Smooth muscle cell (in vitro differentiated cells): Measurements from ENCODE around the gene TCEA3. TPM values are rescaled to one million over a fixed set of nuclear protein-coding genes. Genes with fewer than 3 reads are reported as not detected.

Experiments used
- DNase-seq: peaks from one replicate; lab custom pipeline; 2025; ENCODE audit not compliant: unreplicated experiment; lab: John Stamatoyannopoulos, UW
- H2AFZ ChIP-seq: fragments of 200-600 bp; sonication (generic); 2 replicates; pipeline ENCODE4 v1.6.0; 2016; ENCODE audit warnings: antibody characterized with exemption, low read depth, mild to moderate bottlenecking
- H3F3A ChIP-seq: fragments of 200-600 bp; sonication (generic); 2 replicates; pipeline ENCODE4 v1.6.0; 2017; ENCODE audit warnings: antibody characterized with exemption, low read depth
- H3K27ac ChIP-seq: fragments of 200-600 bp; sonication (generic); 2 replicates; pipeline ENCODE4 v1.5.1; 2016; ENCODE audit warnings: low read depth, mild to moderate bottlenecking
- H3K27me3 ChIP-seq: fragments of 200-600 bp; sonication (generic); 2 replicates; pipeline ENCODE4 v1.6.1; 2016; ENCODE audit warnings: low read depth, mild to moderate bottlenecking
- H3K36me3 ChIP-seq: fragments of 200-600 bp; sonication (generic); 2 replicates; pipeline ENCODE4 v1.5.1; 2016; ENCODE audit warnings: low read depth
- H3K4me1 ChIP-seq: fragments of 200-600 bp; sonication (generic); 2 replicates; pipeline ENCODE4 v1.5.1; 2016; ENCODE audit warnings: low read depth
- H3K4me2 ChIP-seq: fragments of 200-600 bp; sonication (generic); 2 replicates; pipeline ENCODE4 v1.6.0; 2016; ENCODE audit warnings: mild to moderate bottlenecking
- H3K4me3 ChIP-seq: fragments of 200-600 bp; sonication (generic); 2 replicates; pipeline ENCODE4 v1.5.1; 2016; ENCODE audit warnings: mild to moderate bottlenecking
- H3K79me2 ChIP-seq: fragments of 200-600 bp; sonication (generic); 2 replicates; pipeline ENCODE4 v1.6.0; 2016; ENCODE audit warnings: low read depth, mild to moderate bottlenecking
- H3K9ac ChIP-seq: fragments of 200-600 bp; sonication (generic); 2 replicates; pipeline ENCODE4 v1.6.0; 2016; ENCODE audit warnings: low read depth
- H3K9me3 ChIP-seq: fragments of 200-600 bp; sonication (generic); replicated peaks from 2 replicates; pipeline ENCODE4 v1.5.1; 2016; ENCODE audit warnings: low read depth
- H4K20me1 ChIP-seq: fragments of 200-600 bp; sonication (generic); 2 replicates; pipeline ENCODE4 v1.6.0; 2016; ENCODE audit warnings: low read depth
- CTCF ChIP-seq: fragments of 200-600 bp; sonication (generic); IDR thresholded peaks from 2 replicates; pipeline ENCODE4 v1.5.1; 2017; ENCODE audit warnings: borderline replicate concordance, mild to moderate bottlenecking, antibody characterized with exemption; ENCODE audit not compliant: insufficient read depth, poor library complexity, severe bottlenecking
- WGBS: methylation state at CpG from one replicate; pipeline ENCODE4 v1.1.7; 2016; ENCODE audit warnings: low lambda C conversion rate; 5-methylcytosine and 5-hydroxymethylcytosine counted together
- polyA plus RNA-seq: library from polyadenylated mRNA; unstranded; fragments of >200 nt; fragmentation: Nextera tagmentation; extraction: Ambion mirVana; gene quantifications from 2 replicates; pipeline ENCODE4 v1.2.1, GENCODE V29; 2016
- total RNA-seq: library from RNA; depleted of rRNA; stranded (reverse); fragments of >200 nt; gene quantifications from 2 replicates; pipeline ENCODE4 v1.2.3, GENCODE V29; 2014

TCEA3 gene
- total and polyA plus RNA-seq, 2 experiments from 2014 or later = 8.2 to 19.2 TPM

- H3K79me2 ChIP-seq = no peaks in the 10 kb centered on the region
- TF ChIP-seq CTCF = no peak
- H3K4me1 ChIP-seq = peaks cover 5% of the 10 kb centered on the region
- DNase-seq = no peak
- no peak overlapping the region for H3K4me3 ChIP-seq
- H3K4me2 ChIP-seq = no peak overlapping the region
- no peak overlapping the region for H3K27ac ChIP-seq
- no peak overlapping the region for H2AFZ ChIP-seq
- WGBS = 88% methylated on average over 4 of the region's 4 CpGs
- H3K9me3 ChIP-seq = no peaks in the 10 kb centered on the region
- H3K36me3 ChIP-seq = no peaks in the 10 kb centered on the region
- H3K9ac ChIP-seq = no peak overlapping the region
- H3F3A ChIP-seq = peaks cover 9% of the 10 kb centered on the region
- H4K20me1 ChIP-seq = no peaks in the 10 kb centered on the region
- H3K27me3 ChIP-seq = no peaks in the 10 kb centered on the region
Measured at GRCh38 chr1:23395849-23396248, 28.7 kb downstream of the TCEA3 start.

- H2AFZ ChIP-seq = no peak overlapping the region
- H3K9ac ChIP-seq = no peak overlapping the region
- no peaks in the 10 kb centered on the region for H3K36me3 ChIP-seq
- peaks cover 5% of the 10 kb centered on the region for H3K4me1 ChIP-seq
- H3K27ac ChIP-seq = peak overlapping the region; percentile 84
- no peak for DNase-seq
- peak overlapping the region; percentile 66 for H3K4me2 ChIP-seq
- peaks cover 9% of the 10 kb centered on the region for H3F3A ChIP-seq
- no peaks in the 10 kb centered on the region for H3K27me3 ChIP-seq
- no peaks in the 10 kb centered on the region for H3K79me2 ChIP-seq
- TF ChIP-seq CTCF = no peak
- H4K20me1 ChIP-seq = no peaks in the 10 kb centered on the region
- H3K9me3 ChIP-seq = no peaks in the 10 kb centered on the region
- no peak overlapping the region for H3K4me3 ChIP-seq
- WGBS = 53% methylated on average over 8 of the region's 8 CpGs
Measured at GRCh38 chr1:23395154-23395724, 29.3 kb downstream of the TCEA3 start.

GRCh38 chr1:23394684-23395083 lies 29.9 kb downstream of the TCEA3 start:
- Histone ChIP-seq H3K79me2 (no peaks in the 10 kb centered on the region), H3K9me3 (no peaks in the 10 kb centered on the region), H2AFZ (no peak overlapping the region), H4K20me1 (no peaks in the 10 kb centered on the region), H3K36me3 (no peaks in the 10 kb centered on the region), H3K4me3 (no peak overlapping the region), H3K27ac (peak overlapping the region; percentile 84), H3K4me1 (peaks cover 5% of the 10 kb centered on the region), H3F3A (peaks cover 9% of the 10 kb centered on the region), H3K9ac (no peak overlapping the region), H3K27me3 (no peaks in the 10 kb centered on the region), H3K4me2 (peak overlapping the region; percentile 66)
- WGBS = 15% methylated on average over 7 of the region's 7 CpGs
- no peak for TF ChIP-seq CTCF
- peak; percentile 24 for DNase-seq

- H3K4me3 ChIP-seq = no peak overlapping the region
- H3K4me1 ChIP-seq = peaks cover 5% of the 10 kb centered on the region
- H3K9me3 ChIP-seq = no peaks in the 10 kb centered on the region
- H2AFZ ChIP-seq = no peak overlapping the region
- H3K4me2 ChIP-seq = peak overlapping the region; percentile 66
- H4K20me1 ChIP-seq = no peaks in the 10 kb centered on the region
- no peaks in the 10 kb centered on the region for H3K79me2 ChIP-seq
- H3K27ac ChIP-seq = peak overlapping the region; percentile 84
- no peak for TF ChIP-seq CTCF
- H3F3A ChIP-seq = peaks cover 9% of the 10 kb centered on the region
- H3K9ac ChIP-seq = no peak overlapping the region
- WGBS = 8% methylated on average over 4 of the region's 4 CpGs
- no peaks in the 10 kb centered on the region for H3K36me3 ChIP-seq
- no peak for DNase-seq
- no peaks in the 10 kb centered on the region for H3K27me3 ChIP-seq
Measured at GRCh38 chr1:23394181-23394580, 30.4 kb downstream of the TCEA3 start.
